Measurements from ENCODE around the gene TMEM255A.

DNA sequence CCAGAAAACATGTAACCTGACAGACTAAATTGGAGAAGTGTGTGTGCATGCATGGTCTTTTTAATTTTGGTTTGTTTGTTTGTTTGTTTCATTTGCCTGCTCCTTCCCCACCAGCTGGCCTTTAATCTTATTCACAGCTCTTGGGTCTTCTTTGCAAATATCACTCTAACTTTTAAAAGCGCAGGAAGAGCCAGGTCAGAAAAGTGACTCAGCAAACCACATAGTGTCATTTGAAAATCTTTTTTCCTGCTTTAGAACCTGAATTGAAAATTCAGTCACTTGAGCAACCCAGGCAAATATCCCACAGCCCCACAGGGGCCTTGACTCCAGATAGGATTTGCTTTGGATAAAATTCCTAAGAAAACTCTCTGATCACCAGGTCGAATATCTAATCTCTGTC is 4.6 kb downstream of the TMEM255A start:
- TF ChIP-seq, protein P1, sequence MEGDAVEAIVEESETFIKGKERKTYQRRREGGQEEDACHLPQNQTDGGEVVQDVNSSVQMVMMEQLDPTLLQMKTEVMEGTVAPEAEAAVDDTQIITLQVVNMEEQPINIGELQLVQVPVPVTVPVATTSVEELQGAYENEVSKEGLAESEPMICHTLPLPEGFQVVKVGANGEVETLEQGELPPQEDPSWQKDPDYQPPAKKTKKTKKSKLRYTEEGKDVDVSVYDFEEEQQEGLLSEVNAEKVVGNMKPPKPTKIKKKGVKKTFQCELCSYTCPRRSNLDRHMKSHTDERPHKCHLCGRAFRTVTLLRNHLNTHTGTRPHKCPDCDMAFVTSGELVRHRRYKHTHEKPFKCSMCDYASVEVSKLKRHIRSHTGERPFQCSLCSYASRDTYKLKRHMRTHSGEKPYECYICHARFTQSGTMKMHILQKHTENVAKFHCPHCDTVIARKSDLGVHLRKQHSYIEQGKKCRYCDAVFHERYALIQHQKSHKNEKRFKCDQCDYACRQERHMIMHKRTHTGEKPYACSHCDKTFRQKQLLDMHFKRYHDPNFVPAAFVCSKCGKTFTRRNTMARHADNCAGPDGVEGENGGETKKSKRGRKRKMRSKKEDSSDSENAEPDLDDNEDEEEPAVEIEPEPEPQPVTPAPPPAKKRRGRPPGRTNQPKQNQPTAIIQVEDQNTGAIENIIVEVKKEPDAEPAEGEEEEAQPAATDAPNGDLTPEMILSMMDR (IDR thresholded peaks at IDR 0.05), result no peak
- TF ChIP-seq EP300 (IDR thresholded peaks at IDR 0.05; ENCODE audit: low read depth), result no peak
- no peak for TF ChIP-seq POLR2A (IDR thresholded peaks at IDR 0.05)
- TF ChIP-seq POLR2AphosphoS5 (IDR thresholded peaks at IDR 0.05), result no peak
